ENCODE data around the gene IL17B. TPM values are rescaled to one million over a fixed set of nuclear protein-coding genes. Genes with fewer than 3 reads are reported as not detected.

The IL17B gene
- total RNA-seq, 1 experiment from 2014 or later, result not detected

- Histone ChIP-seq H3K9me3 (no peaks in the 10 kb centered on the region), H3K36me3 (peaks cover 31% of the 10 kb centered on the region), H3K27me3 (no peaks in the 10 kb centered on the region), H3K4me3 (peak within 1 kb of the TSS; percentile 84)
- DNase-seq, result peak; percentile 99
Observed at GRCh38 chr5:149357370-149358293, 21.5 kb downstream of the IL17B start, which contains the start of gene PCYOX1L. Gene PCYOX1L (plus strand): TSS chr5:149358046. CDS start chr5:149358069, 23 bp downstream.

GRCh38 chr5:149356391-149356790, 22.7 kb downstream of the IL17B start:
- DNase-seq, result no peak
- Histone ChIP-seq H3K36me3 (peaks cover 42% of the 10 kb centered on the region), H3K27me3 (no peaks in the 10 kb centered on the region)

GRCh38 chr5:149355688-149356087, 23.4 kb downstream of the IL17B start:
- Histone ChIP-seq H3K27me3 (no peaks in the 10 kb centered on the region), H3K9me3 (no peaks in the 10 kb centered on the region), H3K36me3 (peaks cover 49% of the 10 kb centered on the region), H3K4me3 (no peak overlapping the region)
- peak; percentile 30 for DNase-seq

More at GRCh38 chr5:149356391-149356790, 22.7 kb downstream of the IL17B start:
- Histone ChIP-seq H3K9me3 (no peaks in the 10 kb centered on the region), H3K4me3 (no peak overlapping the region)

DNA sequence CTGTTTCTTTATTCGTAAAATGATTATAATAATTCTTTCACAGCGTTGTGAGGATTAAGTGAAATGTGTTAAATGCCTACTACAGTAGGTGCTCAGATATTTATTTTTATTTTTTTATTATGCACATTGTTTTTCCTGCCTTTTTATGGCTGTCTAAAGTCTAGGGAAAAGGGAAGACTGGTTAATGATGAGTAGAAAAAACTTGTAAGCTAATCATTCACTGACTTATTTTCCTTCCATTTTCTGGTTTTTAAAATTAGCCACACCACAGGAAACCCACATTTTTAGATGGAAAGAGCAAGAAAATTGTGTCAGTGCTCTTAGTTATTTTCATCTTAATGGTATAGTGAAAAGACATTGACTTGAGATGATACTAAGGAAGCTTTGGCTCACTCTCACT, 25.2 kb downstream of the IL17B start:
- peaks cover 66% of the 10 kb centered on the region for H3K36me3 ChIP-seq
- no peaks in the 10 kb centered on the region for H3K9me3 ChIP-seq
- no peak for DNase-seq
- H3K4me3 ChIP-seq, result no peak overlapping the region
- no peaks in the 10 kb centered on the region for H3K27me3 ChIP-seq

GRCh38 chr5:149352169-149352568, 26.9 kb downstream of the IL17B start:
- Histone ChIP-seq H3K27me3 (no peaks in the 10 kb centered on the region), H3K4me3 (no peak overlapping the region), H3K36me3 (peaks cover 84% of the 10 kb centered on the region), H3K9me3 (no peaks in the 10 kb centered on the region)
- no peak for DNase-seq

- H3K27me3 ChIP-seq, result no peaks in the 10 kb centered on the region
Observed at GRCh38 chr5:149349382-149349781, 29.7 kb downstream of the IL17B start.

DNA sequence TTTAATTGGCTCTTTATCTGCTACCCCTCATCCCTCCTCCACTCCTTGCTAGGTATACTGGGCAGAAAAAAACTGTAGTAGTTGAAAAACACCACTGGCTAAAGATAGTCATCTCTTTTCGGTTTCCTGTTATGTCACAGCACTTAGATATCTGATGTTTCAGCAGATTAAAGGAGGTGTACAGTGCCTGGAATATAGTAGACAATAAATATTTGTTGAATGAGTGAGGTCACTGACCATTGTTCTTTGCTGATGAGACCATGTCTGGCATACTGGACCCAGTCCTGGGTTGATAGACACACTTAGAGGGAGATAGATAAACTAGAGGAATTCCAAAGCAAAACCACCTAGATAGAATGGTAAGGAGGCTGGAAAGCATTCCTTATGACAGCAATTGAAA, 30.6 kb downstream of the IL17B start:
- H3K27me3 ChIP-seq, result no peaks in the 10 kb centered on the region
- no peak overlapping the region for H3K4me3 ChIP-seq
- DNase-seq, result no peak
- no peaks in the 10 kb centered on the region for H3K9me3 ChIP-seq
- H3K36me3 ChIP-seq, result peaks cover 69% of the 10 kb centered on the region

More at GRCh38 chr5:149349382-149349781, 29.7 kb downstream of the IL17B start:
- H3K4me3 ChIP-seq, result no peak overlapping the region
- no peaks in the 10 kb centered on the region for H3K9me3 ChIP-seq
- no peak for DNase-seq
- peaks cover 77% of the 10 kb centered on the region for H3K36me3 ChIP-seq

GRCh38 chr5:149345892-149346222, 33.2 kb downstream of the IL17B start:
- no peak for DNase-seq
- Histone ChIP-seq H3K27me3 (no peaks in the 10 kb centered on the region), H3K9me3 (no peaks in the 10 kb centered on the region), H3K4me3 (peak overlapping the region; percentile 86), H3K36me3 (peaks cover 44% of the 10 kb centered on the region)

- Histone ChIP-seq H3K27me3 (no peaks in the 10 kb centered on the region), H3K4me3 (peak within 1 kb of the TSS; percentile 86), H3K9me3 (no peaks in the 10 kb centered on the region), H3K36me3 (peaks cover 41% of the 10 kb centered on the region)
- peak; percentile 99 for DNase-seq
Observed at GRCh38 chr5:149345147-149345891, 33.8 kb downstream of the IL17B start, which contains the start of gene GRPEL2. Gene GRPEL2 (plus strand): TSS chr5:149345499. CDS start chr5:149345540, 41 bp downstream.

- H3K4me3 ChIP-seq, result peak overlapping the region; percentile 86
Observed at GRCh38 chr5:149344151-149344550, 34.9 kb downstream of the IL17B start.

DNA sequence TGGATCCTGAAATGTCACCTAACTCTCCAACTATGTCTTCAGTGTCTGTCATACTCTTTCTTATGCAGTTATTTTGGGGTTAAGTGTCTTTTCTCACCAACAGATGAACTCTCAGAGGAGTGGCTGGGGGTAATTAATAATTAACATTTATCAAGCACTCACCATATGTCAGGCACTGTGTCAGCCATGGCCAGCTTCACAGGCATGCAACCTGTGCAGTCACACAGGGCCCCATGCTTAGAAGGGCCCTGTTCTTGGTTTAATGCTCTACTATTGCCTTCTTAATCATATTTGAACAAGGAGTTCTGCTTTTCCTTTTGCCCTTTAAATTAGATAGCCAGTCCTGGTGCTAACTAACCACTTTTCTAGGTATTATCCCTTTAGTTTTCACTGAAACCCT, 37.2 kb downstream of the IL17B start:
- no peak for DNase-seq
- Histone ChIP-seq H3K27me3 (no peaks in the 10 kb centered on the region), H3K4me3 (no peak overlapping the region), H3K36me3 (peaks cover 9% of the 10 kb centered on the region), H3K9me3 (no peaks in the 10 kb centered on the region)

More at GRCh38 chr5:149344151-149344550, 34.9 kb downstream of the IL17B start:
- DNase-seq, result no peak
- no peaks in the 10 kb centered on the region for H3K27me3 ChIP-seq
- H3K36me3 ChIP-seq, result peaks cover 31% of the 10 kb centered on the region
- H3K9me3 ChIP-seq, result no peaks in the 10 kb centered on the region

DNA sequence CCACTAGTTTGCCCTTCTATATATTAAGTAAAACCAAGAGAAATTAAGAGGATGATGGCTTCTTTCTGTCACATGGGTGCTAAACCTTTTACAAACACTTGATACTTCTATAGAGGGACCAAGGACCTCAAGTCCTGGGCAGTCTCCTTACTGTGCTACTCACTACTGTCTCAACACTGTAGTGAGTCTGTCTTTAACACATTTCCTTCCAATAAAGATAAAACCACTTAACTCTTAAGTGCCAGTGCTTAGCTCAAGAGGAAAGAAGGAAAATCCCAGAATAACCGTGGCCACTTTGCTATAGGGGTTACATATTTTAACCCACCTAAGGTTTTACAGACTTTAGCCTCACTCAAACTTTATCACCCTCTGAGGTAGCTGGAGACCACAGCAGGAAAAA, 38.2 kb downstream of the IL17B start:
- DNase-seq, result no peak
- H3K27me3 ChIP-seq, result no peaks in the 10 kb centered on the region
- H3K4me3 ChIP-seq, result no peak overlapping the region
- H3K9me3 ChIP-seq, result no peaks in the 10 kb centered on the region
- peaks cover 5% of the 10 kb centered on the region for H3K36me3 ChIP-seq

DNA sequence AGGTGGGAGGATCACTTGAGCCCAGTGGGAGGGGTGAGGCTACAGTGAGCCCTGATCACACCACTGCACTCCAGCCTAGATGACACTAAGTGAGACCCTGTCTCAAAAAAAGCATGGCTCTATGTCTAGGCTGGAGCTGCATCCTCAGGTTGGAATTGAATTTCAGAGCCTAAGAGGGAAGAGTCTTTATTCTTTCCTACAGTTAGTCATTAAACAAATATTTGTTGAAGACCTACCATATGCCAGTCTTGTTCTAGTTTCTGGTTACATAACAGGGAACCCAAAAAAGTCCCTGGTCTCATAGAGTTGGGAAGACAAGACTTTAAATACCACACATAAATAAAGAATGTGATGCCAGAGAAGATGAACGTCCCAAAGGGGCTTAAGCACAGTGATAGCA, 40.7 kb downstream of the IL17B start:
- DNase-seq, result no peak
- no peaks in the 10 kb centered on the region for H3K9me3 ChIP-seq
- H3K4me3 ChIP-seq, result no peak overlapping the region
- H3K36me3 ChIP-seq, result peaks cover 9% of the 10 kb centered on the region
- H3K27me3 ChIP-seq, result no peaks in the 10 kb centered on the region

GRCh38 chr5:149337736-149338135, 41.4 kb downstream of the IL17B start:
- H3K4me3 ChIP-seq, result no peak overlapping the region
- H3K9me3 ChIP-seq, result no peaks in the 10 kb centered on the region
- no peak for DNase-seq
- no peaks in the 10 kb centered on the region for H3K27me3 ChIP-seq
- H3K36me3 ChIP-seq, result peaks cover 9% of the 10 kb centered on the region

- Histone ChIP-seq H3K9me3 (no peaks in the 10 kb centered on the region), H3K36me3 (peaks cover 4% of the 10 kb centered on the region; the same call in 1 of the 2 replicates), H3K4me3 (no peak overlapping the region), H3K27me3 (no peaks in the 10 kb centered on the region)
- no peak for DNase-seq
Observed at GRCh38 chr5:149333711-149334443, 45.2 kb downstream of the IL17B start.

DNA sequence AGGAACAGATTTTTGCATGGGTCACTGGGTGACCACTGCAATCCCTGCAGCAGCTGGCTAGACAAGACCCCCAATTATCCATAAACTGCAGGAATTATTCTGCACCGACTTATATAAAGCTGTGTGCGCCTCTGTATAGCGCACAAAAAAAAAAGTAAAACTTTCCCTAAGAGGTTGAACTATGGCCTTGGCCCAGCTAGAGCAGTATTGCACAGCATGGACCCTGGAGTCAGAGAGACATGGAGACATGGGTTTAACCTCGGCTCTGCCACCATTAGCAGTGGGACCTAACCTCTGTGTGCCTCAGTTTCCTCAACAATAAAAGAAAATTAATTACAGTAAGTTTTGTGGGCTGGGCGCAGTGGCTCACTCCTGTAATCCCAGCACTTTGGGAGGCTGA, 50.9 kb downstream of the IL17B start:
- H3K36me3 ChIP-seq, result no peaks in the 10 kb centered on the region
- DNase-seq, result no peak
- no peak overlapping the region for H3K4me3 ChIP-seq
- no peaks in the 10 kb centered on the region for H3K9me3 ChIP-seq
- H3K27me3 ChIP-seq, result no peaks in the 10 kb centered on the region

DNA sequence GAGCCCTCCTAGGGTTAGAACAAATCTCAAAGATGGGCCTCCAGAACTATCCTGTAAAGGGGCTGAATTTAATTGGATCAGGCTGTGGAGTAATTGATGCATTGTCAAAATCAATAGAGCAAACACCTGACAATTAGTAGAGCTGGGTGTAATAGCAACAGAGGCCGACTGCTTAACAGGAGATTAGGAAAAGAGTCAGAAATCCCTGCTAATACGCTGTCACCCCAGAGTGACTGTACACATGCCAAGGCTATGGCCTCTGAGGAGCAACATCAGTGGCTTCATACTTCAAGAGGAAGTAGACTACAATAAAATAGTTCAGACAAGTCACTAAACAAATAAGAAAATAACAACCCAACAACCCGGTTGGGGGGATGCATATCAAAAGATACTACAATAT, 52.5 kb downstream of the IL17B start:
- DNase-seq, result no peak
- Histone ChIP-seq H3K4me3 (no peak overlapping the region), H3K27me3 (no peaks in the 10 kb centered on the region), H3K9me3 (no peaks in the 10 kb centered on the region), H3K36me3 (no peaks in the 10 kb centered on the region; the same call in 1 of the 2 replicates)
